Heart left ventricle (tissue), 16 donors: Measurements from ENCODE around the gene SETBP1. TPM values are rescaled to one million over a fixed set of nuclear protein-coding genes. Genes with fewer than 3 reads are reported as not detected.

Source experiments
- ATAC-seq, 4 donors: fragments of 200-7000 bp; cut with Tn5 transposase; one replicate each; pipeline ENCODE4 v1.9.1; 2020 to 2022; ENCODE audit warnings: moderate library complexity in 4 of 4, mild to moderate bottlenecking in 3 of 4, moderate number of reproducible peaks in 1 of 4
- DNase-seq, 5 donors: peaks; one replicate each; pipeline ENCODE4 v3.0.0-alpha.2; 2020
- H3K27ac ChIP-seq, 12 donors: fragments of 200-600 bp; sonication (generic) in 4 of 12; one replicate each; pipeline versions ENCODE4 v1.5.0 to v1.8.0; 2016 to 2022; ENCODE audit warnings: mild to moderate bottlenecking in 2 of 12
- H3K27me3 ChIP-seq, 9 donors: fragments of 200-600 bp; sonication (generic) in 2 of 9; one replicate each; pipeline versions ENCODE4 v1.5.1 to v1.8.0; 2016 to 2022; ENCODE audit warnings: mild to moderate bottlenecking in 3 of 9
- H3K36me3 ChIP-seq, 9 donors: fragments of 200-600 bp; sonication (generic) in 2 of 9; one replicate each; pipeline versions ENCODE4 v1.5.0 to v1.8.0; 2018 to 2022; ENCODE audit warnings: mild to moderate bottlenecking in 2 of 9
- H3K4me1 ChIP-seq, 12 donors: fragments of 200-600 bp; sonication (generic) in 4 of 12; one replicate each; pipeline versions ENCODE4 v1.5.0 to v1.8.0; 2016 to 2022; ENCODE audit warnings: mild to moderate bottlenecking in 3 of 12
- H3K4me3 ChIP-seq, 12 donors: fragments of 200-600 bp; sonication (generic) in 4 of 12; one replicate each; pipeline versions ENCODE4 v1.5.0 to v1.8.0; 2017 to 2022; ENCODE audit warnings: mild to moderate bottlenecking in 9 of 12, moderate library complexity in 4 of 12
- H3K9me3 ChIP-seq, 12 donors: fragments of 200-600 bp; sonication (generic) in 4 of 12; one replicate each; pipeline versions ENCODE4 v1.5.0 to v1.8.0; 2016 to 2022; ENCODE audit warnings: mild to moderate bottlenecking in 1 of 12
- CTCF ChIP-seq, 12 donors: fragments of 200-600 bp; sonication (generic) in 4 of 12; IDR thresholded peaks; one replicate each; pipeline versions ENCODE4 v1.5.0 to v1.8.0; 2018 to 2022; ENCODE audit warnings: antibody characterized with exemption in 12 of 12, mild to moderate bottlenecking in 5 of 12
- POLR2A ChIP-seq, 2 donors: fragments of 450-650 bp; IDR thresholded peaks; one replicate each; pipeline ENCODE4 v1.6.1; 2017; ENCODE audit warnings: antibody characterized with exemption in 2 of 2, mild to moderate bottlenecking in 2 of 2, moderate library complexity in 2 of 2
- WGBS, 4 donors: extraction: QIAGEN DNeasy Blood & Tissue Kit in 2 of 4; methylation state at CpG; one replicate each; pipeline versions ENCODE4 v1.1.5 to v1.1.7; 2013 to 2018; 5-methylcytosine and 5-hydroxymethylcytosine counted together
- intact Hi-C, 10 donors: fragments of 100-400 bp; cut with DNase I; formaldehyde crosslinking; loops; one replicate each; pipeline versions ENCODE4 v1.11.1 to v1.14.2; 2022
- polyA plus RNA-seq, 2 donors: library from polyadenylated mRNA; stranded (reverse); fragments of 200-250 nt; gene quantifications; one replicate each; pipeline ENCODE4 v1.2.3, GENCODE V29; 2013
- total RNA-seq, 9 donors: library from RNA; depleted of rRNA in 2 of 9; stranded (reverse); fragments of >200 nt in 2 of 9; fragmentation: NEBNext Ultra II Directional in 3 of 9; extraction: Animal tissue kit (Norgen Biotek cat#: 25700) in 3 of 9; gene quantifications; one replicate each; pipeline versions ENCODE4 v1.1.0 to v1.2.4, GENCODE V29; 2016 to 2023
- donor health status: ischemic (EF 13 %, LVEDD 7.1; RV severe dilation, severe dysfunction).
- donor health status: healthy with polysubstance abuse.
- donor health status: DM: no; HTN: yes; CAD: no.
- donor health status: DM: no; HTN: no; CAD: no.
- donor health status: ischemic (EF 25% LVEDD 6.9; RV normal size, moderate dysfunction).
- donor health status: ischemic (EF 25% LVEDD 5.7; RV mildly dilated, moderate dysfunction).
- donor health status: healthy.
- donor health status: DM: yes; HTN: yes; CAD: no.
- donor health status: ischemic (EF 35%, LVEDD 5.7; RV mildly dilated, moderate dysfunction).
- donor health status: nonischemic (EF 11% LVEDD 7.7; RV severe dilation, severe dysfunction).
- donor health status: DM: yes; HTN: yes; CAD: no.
- donor health status: PGD.
- donor health status: ischemic (EF 29% LVEDD 5.4; RV normal size, mild dysfunction).
- donor health status: nonischemic (EF 23%, LVEDD 6.1; RV moderate dilation, normal function).

The SETBP1 gene
- total and polyA plus RNA-seq, 11 donors, result 1.2 to 10.6 (median 5.5) TPM

GRCh38 chr18:44862112-44862511 is 181.4 kb downstream of the SETBP1 start:
- Histone ChIP-seq H3K4me1 (peaks cover 0 to 27% (median 13%) of the 10 kb centered on the region in 12 donors), H3K9me3 (no peaks in the 10 kb centered on the region), H3K4me3 (no peak overlapping the region), H3K27me3 (peaks cover 0 to 3% (median 0%) of the 10 kb centered on the region in 9 donors), H3K27ac (no peak overlapping the region), H3K36me3 (no peaks in the 10 kb centered on the region)
- intact Hi-C loops, result no loop called here
- TF ChIP-seq POLR2A (IDR thresholded peaks at IDR 0.05) (no peak), CTCF (IDR thresholded peaks at IDR 0.05) (no peak)
- DNase-seq, result no peak
- ATAC-seq, result no peak
- WGBS, 4 donors, result 92 to 99% (median 98%) methylated on average over 3 of the region's 3 CpGs

- DNase-seq (no peak), ATAC-seq (no peak)
- Histone ChIP-seq H3K4me3 (no peak overlapping the region), H3K27ac (no peak overlapping the region), H3K36me3 (peaks cover 0 to 5% (median 0%) of the 10 kb centered on the region in 9 donors), H3K4me1 (peaks cover 0 to 6% (median 0%) of the 10 kb centered on the region in 12 donors), H3K9me3 (no peaks in the 10 kb centered on the region), H3K27me3 (peaks cover 0 to 3% (median 0%) of the 10 kb centered on the region in 9 donors)
- WGBS, 4 donors, result 69 to 89% (median 77%) methylated on average over 1 of the region's 1 CpG
- intact Hi-C loops, result no loop called here
- TF ChIP-seq CTCF (IDR thresholded peaks at IDR 0.05) (no peak), POLR2A (IDR thresholded peaks at IDR 0.05) (no peak)
Measured at GRCh38 chr18:44866103-44866502, 185.4 kb downstream of the SETBP1 start.

GRCh38 chr18:44869533-44869932 is 188.8 kb downstream of the SETBP1 start:
- H3K36me3 ChIP-seq, result peaks cover 0 to 5% (median 0%) of the 10 kb centered on the region in 9 donors
- no peak for TF ChIP-seq POLR2A (IDR thresholded peaks at IDR 0.05)
- TF ChIP-seq CTCF (IDR thresholded peaks at IDR 0.05), result no peak
- H3K9me3 ChIP-seq, result no peaks in the 10 kb centered on the region
- ATAC-seq (no peak), DNase-seq (no peak)
- no peak overlapping the region for H3K27ac ChIP-seq
- intact Hi-C loops, result no loop called here
- peaks cover 0 to 6% (median 0%) of the 10 kb centered on the region in 12 donors for H3K4me1 ChIP-seq
- H3K27me3 ChIP-seq, result no peaks in the 10 kb centered on the region
- WGBS, 4 donors, result 67 to 81% (median 70%) methylated on average over 4 of the region's 4 CpGs
- H3K4me3 ChIP-seq, result no peak overlapping the region

GRCh38 chr18:44870631-44871502 is 190.2 kb downstream of the SETBP1 start:
- no peaks in the 10 kb centered on the region for H3K27me3 ChIP-seq
- no peak overlapping the region for H3K27ac ChIP-seq
- no peak for DNase-seq
- H3K9me3 ChIP-seq, result no peaks in the 10 kb centered on the region
- WGBS, 4 donors, result 88 to 95% (median 94%) methylated on average over 11 of the region's 11 CpGs
- no peak for ATAC-seq
- TF ChIP-seq CTCF (IDR thresholded peaks at IDR 0.05) (no peak), POLR2A (IDR thresholded peaks at IDR 0.05) (no peak)
- H3K36me3 ChIP-seq, result peaks cover 0 to 5% (median 0%) of the 10 kb centered on the region in 9 donors
- intact Hi-C loops, result no loop called here
- H3K4me3 ChIP-seq, result no peak overlapping the region
- H3K4me1 ChIP-seq, result peaks cover 0 to 3% (median 0%) of the 10 kb centered on the region in 12 donors
